Measurements from ENCODE around the gene TGFBR3L. TPM values are rescaled to one million over a fixed set of nuclear protein-coding genes. Genes with fewer than 3 reads are reported as not detected.
"Not testable (repeated sequence)": the region's sequence is repeated elsewhere in the genome, so short reads cannot be mapped to it uniquely, and the experiment has no call there.

The TGFBR3L gene
- total RNA-seq, 1 experiment from 2014 or later, result 4.1 TPM

DNA sequence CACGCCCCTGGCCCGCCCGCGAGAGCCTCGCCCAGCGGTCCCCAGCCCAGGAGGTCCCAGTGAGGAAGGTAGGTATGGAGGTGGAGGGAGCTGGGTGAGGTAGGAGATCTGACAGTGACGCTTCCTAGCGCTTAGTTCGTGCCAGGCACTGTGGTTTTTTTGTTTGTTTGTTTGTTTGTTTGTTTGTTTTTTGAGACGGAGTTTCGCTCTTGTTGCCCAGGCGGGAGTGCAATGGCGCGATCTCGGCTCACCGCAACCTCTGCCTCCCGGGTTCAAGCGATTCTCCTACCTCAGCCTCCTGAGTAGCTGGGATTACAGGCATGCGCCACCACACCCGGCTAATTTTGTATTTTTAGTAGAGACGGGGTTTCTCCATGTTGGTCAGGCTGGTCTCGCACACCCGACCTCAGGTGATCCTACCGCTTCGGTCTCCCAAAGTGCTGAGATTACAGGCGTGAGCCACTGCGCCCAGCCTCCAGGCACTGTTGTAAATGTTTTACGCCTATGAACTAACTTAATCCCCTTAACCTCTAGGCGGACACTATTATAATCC, 3.5 kb downstream of the TGFBR3L start:
- CTCF ChIA-PET, result interaction anchor here (0.7 to 7.2 kb wide), 23 partner anchors 8 to 154 kb away, joined by 3 to 70 read pairs (median 5); partner anchors contain the start of genes EVI5L, LRRC8E, MAP2K7 and PRR36

DNA sequence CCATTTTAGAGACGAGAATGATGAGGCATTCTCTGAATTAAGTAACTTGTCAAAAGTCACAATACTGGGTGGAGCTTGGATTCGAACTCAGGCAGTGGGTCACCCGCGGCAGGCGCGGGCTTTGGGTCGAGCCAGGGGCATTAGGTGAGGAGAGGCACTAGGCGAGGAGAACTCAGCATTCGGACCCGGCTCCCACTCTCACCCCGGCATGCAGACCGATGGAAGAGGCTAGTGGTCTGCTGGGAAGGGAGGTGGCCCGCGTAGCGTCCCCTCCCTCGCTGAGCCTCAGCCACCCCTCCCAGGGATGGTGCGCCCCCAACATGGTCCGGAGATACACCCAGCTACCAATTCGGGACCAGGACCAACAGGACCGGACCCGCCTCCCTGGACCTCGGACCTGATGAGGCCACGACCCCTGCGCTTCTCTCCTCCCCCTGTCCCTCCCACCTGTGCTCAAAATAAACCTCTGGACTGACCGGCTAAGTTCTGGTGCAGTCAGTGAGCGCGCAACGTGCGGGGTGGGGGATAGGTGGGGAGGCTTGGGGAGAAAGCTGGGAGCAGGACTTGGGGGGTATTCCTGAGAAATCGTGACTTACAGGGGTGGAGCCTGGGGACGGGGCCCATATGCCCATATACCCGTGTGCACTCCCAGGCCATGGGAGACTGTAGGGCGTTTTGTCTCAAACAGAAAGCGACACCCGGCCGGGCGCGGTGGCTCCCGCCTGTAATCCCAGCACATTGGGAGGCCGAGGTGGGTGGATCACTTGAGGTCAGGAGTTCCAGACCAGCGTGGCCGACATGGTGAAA, 4.2 kb downstream of the TGFBR3L start:
- no peak for TF ChIP-seq CREB1 (CRISPR knock-in tag; IDR thresholded peaks at IDR 0.05)
- TF ChIP-seq ZBTB43 (CRISPR knock-in tag; IDR thresholded peaks at IDR 0.05), result no peak
- TF ChIP-seq NFYB (CRISPR knock-in tag; conservative IDR thresholded peaks at IDR 0.05; ENCODE audit: low read depth), result no peak
- no peak for TF ChIP-seq ESRRA (CRISPR knock-in tag; IDR thresholded peaks at IDR 0.05; ENCODE audit: borderline replicate concordance)
- no peak for TF ChIP-seq ZNF396 (CRISPR knock-in tag; IDR thresholded peaks at IDR 0.05; ENCODE audit: borderline replicate concordance)
- TF ChIP-seq, protein P1, sequence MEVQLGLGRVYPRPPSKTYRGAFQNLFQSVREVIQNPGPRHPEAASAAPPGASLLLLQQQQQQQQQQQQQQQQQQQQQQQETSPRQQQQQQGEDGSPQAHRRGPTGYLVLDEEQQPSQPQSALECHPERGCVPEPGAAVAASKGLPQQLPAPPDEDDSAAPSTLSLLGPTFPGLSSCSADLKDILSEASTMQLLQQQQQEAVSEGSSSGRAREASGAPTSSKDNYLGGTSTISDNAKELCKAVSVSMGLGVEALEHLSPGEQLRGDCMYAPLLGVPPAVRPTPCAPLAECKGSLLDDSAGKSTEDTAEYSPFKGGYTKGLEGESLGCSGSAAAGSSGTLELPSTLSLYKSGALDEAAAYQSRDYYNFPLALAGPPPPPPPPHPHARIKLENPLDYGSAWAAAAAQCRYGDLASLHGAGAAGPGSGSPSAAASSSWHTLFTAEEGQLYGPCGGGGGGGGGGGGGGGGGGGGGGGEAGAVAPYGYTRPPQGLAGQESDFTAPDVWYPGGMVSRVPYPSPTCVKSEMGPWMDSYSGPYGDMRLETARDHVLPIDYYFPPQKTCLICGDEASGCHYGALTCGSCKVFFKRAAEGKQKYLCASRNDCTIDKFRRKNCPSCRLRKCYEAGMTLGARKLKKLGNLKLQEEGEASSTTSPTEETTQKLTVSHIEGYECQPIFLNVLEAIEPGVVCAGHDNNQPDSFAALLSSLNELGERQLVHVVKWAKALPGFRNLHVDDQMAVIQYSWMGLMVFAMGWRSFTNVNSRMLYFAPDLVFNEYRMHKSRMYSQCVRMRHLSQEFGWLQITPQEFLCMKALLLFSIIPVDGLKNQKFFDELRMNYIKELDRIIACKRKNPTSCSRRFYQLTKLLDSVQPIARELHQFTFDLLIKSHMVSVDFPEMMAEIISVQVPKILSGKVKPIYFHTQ (CRISPR knock-in tag; IDR thresholded peaks at IDR 0.05), result no peak
- TF ChIP-seq ZNF532 (CRISPR knock-in tag; IDR thresholded peaks at IDR 0.05; ENCODE audit: borderline replicate concordance), result no peak
- ATAC-seq (no peak), DNase-seq (ENCODE audit: low spot score) (no peak)
- no peaks in the 10 kb centered on the region for H3K36me3 Mint-ChIP-seq
- H3K4me1 Mint-ChIP-seq, result peaks cover 8% of the 10 kb centered on the region
- peaks cover 57% of the 10 kb centered on the region for H3K27me3 Mint-ChIP-seq (ENCODE audit: low read depth)
- no peaks in the 10 kb centered on the region for H3K9me3 Mint-ChIP-seq
- peak overlapping the region; percentile 75 for H3K4me3 Mint-ChIP-seq
- no peak overlapping the region for H3K27ac Mint-ChIP-seq
- ChIA-PET CTCF (interaction anchor here (1.2 to 7.2 kb wide), 17 partner anchors 8 to 109 kb away, joined by 3 to 92 read pairs (median 22); partner anchors contain the start of genes LRRC8E, MAP2K7, PRR36 and TIMM44), POLR2A (interaction anchor here (1.3 to 1.5 kb wide), 2 partner anchors 50 to 61 kb away, joined by 3 to 6 read pairs; no protein-coding TSS in a partner anchor)

More for the DNA sequence above, 3.5 kb downstream of the TGFBR3L start:
- peak overlapping the region; percentile 63 for H3K4me3 Mint-ChIP-seq
- POLR2A ChIA-PET, result interaction anchor here (1.0 to 1.5 kb wide), 2 partner anchors 49 to 56 kb away, joined by 4 to 6 read pairs; no protein-coding TSS in a partner anchor
- H3K36me3 Mint-ChIP-seq; H3K9me3 Mint-ChIP-seq; DNase-seq (ENCODE audit: low spot score); H3K4me1 Mint-ChIP-seq; ATAC-seq; H3K27ac Mint-ChIP-seq: not testable (repeated sequence)
- peaks cover 57% of the 10 kb centered on the region for H3K27me3 Mint-ChIP-seq (ENCODE audit: low read depth)
- TF ChIP-seq ZNF423 (CRISPR knock-in tag; IDR thresholded peaks at IDR 0.05) (peak; percentile 87; the same call in 1 of the 2 replicates), FOXP4 (CRISPR knock-in tag; IDR thresholded peaks at IDR 0.05) (0 out of 2 replicates have a peak, but pooled peaks have one; percentile 53)
